OCI-LY1 (cell line): ENCODE results near the gene SCN5A.

Experiments
- EZH2 ChIP-seq: fragments of 200-600 bp; sonication (generic), shearing (Covaris generic); IDR thresholded peaks from 2 replicates; pipeline ENCODE4 v1.8.0; 2017; ENCODE audit warnings: borderline replicate concordance, mixed run types, mild to moderate bottlenecking, antibody characterized with exemption, low read length, moderate library complexity, mixed read lengths
- TF ChIP-seq, protein P1 (sequence below): fragments of 200-600 bp; sonication (generic), shearing (Covaris generic); IDR thresholded peaks from 2 replicates; pipeline ENCODE4 v1.5.1; 2017; ENCODE audit warnings: mild to moderate bottlenecking, antibody characterized with exemption, low read length, moderate library complexity, mixed read lengths

DNA sequence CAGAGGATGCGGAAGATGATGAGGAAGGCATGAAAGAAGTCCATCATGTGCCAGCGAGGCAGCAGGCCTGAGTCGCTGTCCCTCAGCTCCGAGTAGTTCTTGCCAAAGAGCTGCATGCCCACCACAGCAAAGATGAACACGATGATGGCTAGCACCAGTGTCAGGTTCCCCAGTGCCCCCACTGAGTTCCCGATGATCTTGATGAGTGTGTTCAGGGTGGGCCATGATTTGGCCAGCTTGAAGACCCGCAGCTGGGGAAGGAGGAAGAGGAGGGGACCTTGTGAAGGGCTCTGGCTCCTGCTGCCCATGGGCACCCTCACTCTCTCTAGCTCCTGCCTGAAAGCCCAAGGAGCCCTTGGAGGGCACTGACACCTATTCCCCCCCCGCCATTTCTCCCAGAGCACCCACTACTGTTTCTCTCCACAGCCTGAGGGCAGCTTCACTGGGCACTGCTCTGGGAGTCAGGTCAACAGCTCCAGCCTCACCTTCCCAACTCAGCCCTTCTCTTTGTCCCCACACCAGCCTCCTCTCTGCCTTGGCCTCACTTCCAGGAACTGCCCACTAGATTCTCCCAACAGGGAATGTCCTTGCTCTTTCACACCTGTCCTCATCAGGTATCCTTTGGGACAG lies 63.6 kb downstream of the SCN5A start:
- TF ChIP-seq, protein P1, sequence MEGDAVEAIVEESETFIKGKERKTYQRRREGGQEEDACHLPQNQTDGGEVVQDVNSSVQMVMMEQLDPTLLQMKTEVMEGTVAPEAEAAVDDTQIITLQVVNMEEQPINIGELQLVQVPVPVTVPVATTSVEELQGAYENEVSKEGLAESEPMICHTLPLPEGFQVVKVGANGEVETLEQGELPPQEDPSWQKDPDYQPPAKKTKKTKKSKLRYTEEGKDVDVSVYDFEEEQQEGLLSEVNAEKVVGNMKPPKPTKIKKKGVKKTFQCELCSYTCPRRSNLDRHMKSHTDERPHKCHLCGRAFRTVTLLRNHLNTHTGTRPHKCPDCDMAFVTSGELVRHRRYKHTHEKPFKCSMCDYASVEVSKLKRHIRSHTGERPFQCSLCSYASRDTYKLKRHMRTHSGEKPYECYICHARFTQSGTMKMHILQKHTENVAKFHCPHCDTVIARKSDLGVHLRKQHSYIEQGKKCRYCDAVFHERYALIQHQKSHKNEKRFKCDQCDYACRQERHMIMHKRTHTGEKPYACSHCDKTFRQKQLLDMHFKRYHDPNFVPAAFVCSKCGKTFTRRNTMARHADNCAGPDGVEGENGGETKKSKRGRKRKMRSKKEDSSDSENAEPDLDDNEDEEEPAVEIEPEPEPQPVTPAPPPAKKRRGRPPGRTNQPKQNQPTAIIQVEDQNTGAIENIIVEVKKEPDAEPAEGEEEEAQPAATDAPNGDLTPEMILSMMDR: no peak
- no peak for TF ChIP-seq EZH2
